OCI-LY7 (cell line): ENCODE measurements around the gene SMARCD1.

Experiments
- EZH2phosphoT487 ChIP-seq: fragments of 200-600 bp; sonication (generic); IDR thresholded peaks from 2 replicates; pipeline ENCODE4 v1.6.1; 2018; ENCODE audit warnings: low read depth, borderline replicate concordance, mild to moderate bottlenecking, mixed run types, antibody characterized with exemption, low read length, moderate library complexity, mixed read lengths
- TF ChIP-seq, protein P1 (sequence below): fragments of 200-600 bp; sonication (generic); conservative IDR thresholded peaks from 2 replicates; pipeline ENCODE4 v1.5.1; 2014; ENCODE audit warnings: mild to moderate bottlenecking, antibody characterized with exemption, low read length, moderate library complexity, mixed read lengths

DNA sequence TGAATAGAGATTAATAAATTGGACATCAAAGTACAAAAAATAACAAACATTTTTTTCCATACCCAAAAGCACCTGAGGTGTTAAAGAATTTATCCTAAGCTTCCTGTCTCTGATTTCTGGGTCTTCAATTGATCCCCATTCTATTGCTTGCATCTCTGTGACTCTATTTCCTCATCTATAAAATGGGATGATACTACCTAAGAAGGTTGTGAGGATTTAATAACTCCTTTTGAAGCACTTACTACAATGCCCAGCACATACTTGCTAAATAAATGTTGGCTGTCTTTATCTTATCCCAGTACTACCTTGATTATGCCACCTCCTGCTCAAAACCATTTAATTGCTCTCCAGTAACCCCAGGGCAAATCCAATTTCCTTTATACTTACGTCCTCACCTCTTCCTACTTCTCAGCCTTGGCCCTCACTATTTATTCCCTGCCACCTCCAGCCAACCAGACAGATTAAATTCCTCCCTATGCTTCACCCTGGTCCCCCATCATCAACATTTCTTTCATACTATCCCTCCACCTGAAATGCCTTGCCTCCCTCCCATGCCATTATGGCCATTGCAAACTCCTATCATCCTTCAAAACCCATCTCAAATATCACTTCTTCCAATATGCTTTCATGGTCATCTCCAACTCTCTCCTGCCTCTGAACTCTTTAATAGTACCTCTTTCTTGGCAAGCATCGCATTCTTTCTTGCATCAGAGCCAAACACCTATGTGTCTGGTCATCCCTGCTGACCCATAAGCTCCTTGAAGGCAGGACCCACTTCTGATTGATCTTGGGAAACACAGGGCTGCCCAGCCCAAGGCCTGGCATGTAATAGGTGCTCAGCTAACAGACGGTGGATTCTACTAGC, 35.7 kb upstream of the SMARCD1 start:
- TF ChIP-seq, protein P1, sequence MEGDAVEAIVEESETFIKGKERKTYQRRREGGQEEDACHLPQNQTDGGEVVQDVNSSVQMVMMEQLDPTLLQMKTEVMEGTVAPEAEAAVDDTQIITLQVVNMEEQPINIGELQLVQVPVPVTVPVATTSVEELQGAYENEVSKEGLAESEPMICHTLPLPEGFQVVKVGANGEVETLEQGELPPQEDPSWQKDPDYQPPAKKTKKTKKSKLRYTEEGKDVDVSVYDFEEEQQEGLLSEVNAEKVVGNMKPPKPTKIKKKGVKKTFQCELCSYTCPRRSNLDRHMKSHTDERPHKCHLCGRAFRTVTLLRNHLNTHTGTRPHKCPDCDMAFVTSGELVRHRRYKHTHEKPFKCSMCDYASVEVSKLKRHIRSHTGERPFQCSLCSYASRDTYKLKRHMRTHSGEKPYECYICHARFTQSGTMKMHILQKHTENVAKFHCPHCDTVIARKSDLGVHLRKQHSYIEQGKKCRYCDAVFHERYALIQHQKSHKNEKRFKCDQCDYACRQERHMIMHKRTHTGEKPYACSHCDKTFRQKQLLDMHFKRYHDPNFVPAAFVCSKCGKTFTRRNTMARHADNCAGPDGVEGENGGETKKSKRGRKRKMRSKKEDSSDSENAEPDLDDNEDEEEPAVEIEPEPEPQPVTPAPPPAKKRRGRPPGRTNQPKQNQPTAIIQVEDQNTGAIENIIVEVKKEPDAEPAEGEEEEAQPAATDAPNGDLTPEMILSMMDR = no peak
- no peak for TF ChIP-seq EZH2phosphoT487
